NCI-H1694 treated with DMSO at 0.1 percent for 48 hours (cell line): ENCODE measurements around the gene NUTF2.
"Not testable (repeated sequence)": the region's sequence is repeated elsewhere in the genome, so short reads cannot be mapped to it uniquely, and the experiment has no call there.

ENCODE experiments used
- DNase-seq: peaks from one replicate; lab custom pipeline; 2025; lab: John Stamatoyannopoulos, UW

The NUTF2 gene

GRCh38 chr16:67885545-67885944 is 38.8 kb downstream of the NUTF2 start:
- DNase-seq, result no peak

- no peak for DNase-seq
Measured at GRCh38 chr16:67885976-67886375, 39.2 kb downstream of the NUTF2 start.

GRCh38 chr16:67886387-67886786 is 39.7 kb downstream of the NUTF2 start:
- no peak for DNase-seq

GRCh38 chr16:67888331-67888730 is 41.6 kb downstream of the NUTF2 start:
- no peak for DNase-seq

GRCh38 chr16:67892375-67892774 is 45.6 kb downstream of the NUTF2 start:
- no peak for DNase-seq

GRCh38 chr16:67892899-67893742 is 46.4 kb downstream of the NUTF2 start, which contains the start of gene PSKH1:
PSKH1 (plus strand) TSS chr16:67893254; CDS start chr16:67908750, 15,496 bp downstream.
- DNase-seq, result peak; percentile 86

GRCh38 chr16:67893743-67894399 is 47.1 kb downstream of the NUTF2 start:
- no peak for DNase-seq

- DNase-seq, result no peak
Measured at GRCh38 chr16:67897231-67897630, 50.5 kb downstream of the NUTF2 start.

GRCh38 chr16:67901734-67902133 is 55.0 kb downstream of the NUTF2 start:
- DNase-seq, result no peak

- no peak for DNase-seq
Measured at GRCh38 chr16:67902831-67903230, 56.1 kb downstream of the NUTF2 start.

GRCh38 chr16:67907397-67908180 is 60.9 kb downstream of the NUTF2 start:
- DNase-seq, result no peak

- DNase-seq, result no peak
Measured at GRCh38 chr16:67909056-67909742, 62.5 kb downstream of the NUTF2 start.

- DNase-seq, result peak; percentile 26
Measured at GRCh38 chr16:67910158-67910557, 63.4 kb downstream of the NUTF2 start.

GRCh38 chr16:67914758-67915495 is 68.2 kb downstream of the NUTF2 start:
- DNase-seq, result no peak

- not testable (repeated sequence) for DNase-seq
Measured at GRCh38 chr16:67915496-67915769, 68.7 kb downstream of the NUTF2 start.

- no peak for DNase-seq
Measured at GRCh38 chr16:67915831-67916723, 69.3 kb downstream of the NUTF2 start.

- no peak for DNase-seq
Measured at GRCh38 chr16:67917140-67917851, 70.6 kb downstream of the NUTF2 start.

- no peak for DNase-seq
Measured at GRCh38 chr16:67917852-67918236, 71.1 kb downstream of the NUTF2 start.

GRCh38 chr16:67919622-67920221 is 73.0 kb downstream of the NUTF2 start:
- DNase-seq, result no peak
